HepG2 (cell line): ENCODE results near the gene POLR2M.

Source experiments
- ATF3 ChIP-seq: sonication (generic); formaldehyde crosslinking; IDR thresholded peaks from 2 replicates; pipeline ENCODE4 v1.4.0; 2020; ENCODE audit warnings: missing genetic modification reagents
- CTCF ChIP-seq: sonication (generic); formaldehyde crosslinking; IDR thresholded peaks from 2 replicates; pipeline ENCODE4 v1.5.0; 2020; ENCODE audit warnings: mild to moderate bottlenecking, missing genetic modification reagents, moderate library complexity
- EP300 ChIP-seq, 3 experiments: sonication (generic) in 1 of 3; formaldehyde crosslinking in 1 of 3; IDR thresholded peaks; 2 replicates each; pipeline versions ENCODE4 v1.5.1 to v1.6.1; 2011 to 2020; ENCODE audit warnings: low read depth in 2 of 3, low read length in 2 of 3, borderline replicate concordance in 1 of 3, improper control_type of control experiment in 1 of 3, mild to moderate bottlenecking in 1 of 3, missing genetic modification reagents in 1 of 3, moderate library complexity in 1 of 3
- HNRNPH1 ChIP-seq: fragments of 200-400 bp; formaldehyde crosslinking; optimal IDR thresholded peaks from 2 replicates; pipeline ENCODE3; 2017; ENCODE audit warnings: mild to moderate bottlenecking, low read depth, low read length
- KAT2B ChIP-seq: fragments of 150-350 bp; IDR thresholded peaks from 2 replicates; pipeline ENCODE4 v1.6.1; 2014; ENCODE audit warnings: low read depth, low read length, borderline replicate concordance
- MTERF4 ChIP-seq: sonication (generic); formaldehyde crosslinking; IDR thresholded peaks from 2 replicates; pipeline ENCODE4 v1.8.0; 2023; ENCODE audit warnings: mild to moderate bottlenecking, missing genetic modification reagents
- MXI1 ChIP-seq: IDR thresholded peaks from 3 replicates; pipeline ENCODE4 v1.6.1; 2012; ENCODE audit warnings: low read depth, low read length, inconsistent platforms, borderline replicate concordance
- RAD51 ChIP-seq: fragments of 450-650 bp; IDR thresholded peaks from 2 replicates; pipeline ENCODE4 v1.6.1; 2016; ENCODE audit warnings: borderline replicate concordance
- SMC3 ChIP-seq: IDR thresholded peaks from 2 replicates; pipeline ENCODE4 v1.6.1; 2011; ENCODE audit warnings: low read length, improper control_type of control experiment
- ZFP36 ChIP-seq: fragments of 150-350 bp; IDR thresholded peaks from 2 replicates; pipeline ENCODE4 v1.6.1; 2018; ENCODE audit warnings: borderline replicate concordance, low read length, low read depth; ENCODE audit not compliant: partially characterized antibody
- ZNF232 ChIP-seq: sonication (generic); formaldehyde crosslinking; IDR thresholded peaks from 2 replicates; pipeline ENCODE4 v1.4.0; 2020; ENCODE audit warnings: missing genetic modification reagents, borderline replicate concordance
- ZNF740 ChIP-seq: sonication (generic); formaldehyde crosslinking; IDR thresholded peaks from 2 replicates; pipeline ENCODE4 v1.4.0; 2020; ENCODE audit warnings: missing genetic modification reagents

- TF ChIP-seq MTERF4 (no peak), EP300 (IDR thresholded peaks at IDR 0.05; ENCODE audit: low read depth in 2 of 2, low read length in 2 of 2) (no peak), EP300 (CRISPR knock-in tag; IDR thresholded peaks at IDR 0.05; ENCODE audit: borderline replicate concordance) (no peak), ZNF740 (CRISPR knock-in tag) (no peak), KAT2B (no peak), HNRNPH1 (no peak), CTCF (no peak), SMC3 (no peak), ZFP36 (no peak), RAD51 (no peak), MXI1 (no peak), ZNF232 (CRISPR knock-in tag) (no peak), ATF3 (CRISPR knock-in tag) (no peak)
Measured at GRCh38 chr15:57752436-57752835, 45.9 kb downstream of the POLR2M start.
